ENCODE results near the gene PARM1.

PARM1 gene

GRCh38 chr4:74921490-74921889 is 11.4 kb upstream of the PARM1 start:
- in situ Hi-C loops (cut with HindIII; ENCODE audit: low pct_unique_long_range_greater_than_20kb, low sequenced_read_pairs): no loop called here
- DNase-seq (ENCODE audit: low read depth in 1 of 2, low spot score in 1 of 2): no peak
- TF ChIP-seq JUND (IDR thresholded peaks at IDR 0.05; ENCODE audit: low read depth): no peak

GRCh38 chr4:74926007-74926406 is 6.9 kb upstream of the PARM1 start:
- TF ChIP-seq JUND (IDR thresholded peaks at IDR 0.05; ENCODE audit: low read depth): no peak
- DNase-seq (ENCODE audit: low read depth in 1 of 2, low spot score in 1 of 2): no peak
- in situ Hi-C loops (cut with HindIII; ENCODE audit: low pct_unique_long_range_greater_than_20kb, low sequenced_read_pairs): no loop called here

- no peak for TF ChIP-seq JUND (IDR thresholded peaks at IDR 0.05; ENCODE audit: low read depth)
- in situ Hi-C loops (cut with HindIII; ENCODE audit: low pct_unique_long_range_greater_than_20kb, low sequenced_read_pairs): no loop called here
- no peak for DNase-seq (ENCODE audit: low read depth in 1 of 2, low spot score in 1 of 2)
Observed at GRCh38 chr4:74930162-74930561, 2.8 kb upstream of the PARM1 start.

GRCh38 chr4:74931376-74931775 is 1.5 kb upstream of the PARM1 start:
- no peak for TF ChIP-seq JUND (IDR thresholded peaks at IDR 0.05; ENCODE audit: low read depth)
- DNase-seq (ENCODE audit: low read depth in 1 of 2, low spot score in 1 of 2): no peak
- in situ Hi-C loops (cut with HindIII; ENCODE audit: low pct_unique_long_range_greater_than_20kb, low sequenced_read_pairs): no loop called here

- no peak for TF ChIP-seq JUND (IDR thresholded peaks at IDR 0.05; ENCODE audit: low read depth)
- no peak for DNase-seq (ENCODE audit: low read depth in 1 of 2, low spot score in 1 of 2)
- in situ Hi-C loops (cut with HindIII; ENCODE audit: low pct_unique_long_range_greater_than_20kb, low sequenced_read_pairs): no loop called here
Observed at GRCh38 chr4:74932010-74932409, 906 bp upstream of the PARM1 start.

- TF ChIP-seq JUND (IDR thresholded peaks at IDR 0.05; ENCODE audit: low read depth): no peak
- no peak for DNase-seq (ENCODE audit: low read depth in 1 of 2, low spot score in 1 of 2)
- in situ Hi-C loops (cut with HindIII; ENCODE audit: low pct_unique_long_range_greater_than_20kb, low sequenced_read_pairs): no loop called here
Observed at GRCh38 chr4:74933562-74934015, 673 bp downstream of the PARM1 start.

- in situ Hi-C loops (cut with HindIII; ENCODE audit: low pct_unique_long_range_greater_than_20kb, low sequenced_read_pairs): no loop called here
- DNase-seq (ENCODE audit: low read depth in 1 of 2, low spot score in 1 of 2): peak; percentile 4 to 38
Observed at GRCh38 chr4:74934016-74934831, 1.3 kb downstream of the PARM1 start.

GRCh38 chr4:74934888-74935287 is 2.0 kb downstream of the PARM1 start:
- DNase-seq (ENCODE audit: low read depth in 1 of 2, low spot score in 1 of 2): no peak
- TF ChIP-seq JUND (IDR thresholded peaks at IDR 0.05; ENCODE audit: low read depth): no peak
- in situ Hi-C loops (cut with HindIII; ENCODE audit: low pct_unique_long_range_greater_than_20kb, low sequenced_read_pairs): no loop called here

More at GRCh38 chr4:74934016-74934831, 1.3 kb downstream of the PARM1 start:
- no peak for TF ChIP-seq JUND (IDR thresholded peaks at IDR 0.05; ENCODE audit: low read depth)

- TF ChIP-seq JUND (IDR thresholded peaks at IDR 0.05; ENCODE audit: low read depth): no peak
- in situ Hi-C loops (cut with HindIII; ENCODE audit: low pct_unique_long_range_greater_than_20kb, low sequenced_read_pairs): no loop called here
- no peak for DNase-seq (ENCODE audit: low read depth in 1 of 2, low spot score in 1 of 2)
Observed at GRCh38 chr4:74941123-74941522, 8.2 kb downstream of the PARM1 start.

GRCh38 chr4:74942251-74942917 is 9.5 kb downstream of the PARM1 start:
- no peak for TF ChIP-seq JUND (IDR thresholded peaks at IDR 0.05; ENCODE audit: low read depth)
- no peak for DNase-seq (ENCODE audit: low read depth in 1 of 2, low spot score in 1 of 2)
- in situ Hi-C loops (cut with HindIII; ENCODE audit: low pct_unique_long_range_greater_than_20kb, low sequenced_read_pairs): no loop called here

- no peak for TF ChIP-seq JUND (IDR thresholded peaks at IDR 0.05; ENCODE audit: low read depth)
- in situ Hi-C loops (cut with HindIII; ENCODE audit: low pct_unique_long_range_greater_than_20kb, low sequenced_read_pairs): no loop called here
- DNase-seq (ENCODE audit: low read depth in 1 of 2, low spot score in 1 of 2): no peak
Observed at GRCh38 chr4:74942918-74943253, 10.0 kb downstream of the PARM1 start.

GRCh38 chr4:74944354-74944793 is 11.5 kb downstream of the PARM1 start:
- peak in 1 of 2 experiments; percentile 47 for DNase-seq (ENCODE audit: low read depth in 1 of 2, low spot score in 1 of 2)
- TF ChIP-seq JUND (IDR thresholded peaks at IDR 0.05; ENCODE audit: low read depth): no peak
- in situ Hi-C loops (cut with HindIII; ENCODE audit: low pct_unique_long_range_greater_than_20kb, low sequenced_read_pairs): no loop called here

GRCh38 chr4:74946196-74946595 is 13.3 kb downstream of the PARM1 start:
- DNase-seq (ENCODE audit: low read depth in 1 of 2, low spot score in 1 of 2): no peak
- in situ Hi-C loops (cut with HindIII; ENCODE audit: low pct_unique_long_range_greater_than_20kb, low sequenced_read_pairs): no loop called here
- no peak for TF ChIP-seq JUND (IDR thresholded peaks at IDR 0.05; ENCODE audit: low read depth)

Measured in T47D (cell line).